Stomach (tissue), 4 donors: Measurements from ENCODE around the gene RBSN.

ENCODE experiments used
- EP300 ChIP-seq: sonication (generic); formaldehyde crosslinking; IDR thresholded peaks from one replicate; pipeline ENCODE4 v1.6.1; 2017; ENCODE audit warnings: antibody characterized with exemption
- POLR2A ChIP-seq, 4 donors: fragments of 450-650 bp; IDR thresholded peaks; one replicate each; pipeline ENCODE4 v1.6.1; 2016; ENCODE audit warnings: antibody characterized with exemption in 4 of 4, control low read depth in 2 of 4, mild to moderate bottlenecking in 1 of 4, moderate library complexity in 1 of 4
- TF ChIP-seq, protein P1 (sequence below), 7 experiments: fragments of 450-650 bp in 4 of 7; fragments of 200-600 bp in 3 of 7; sonication (generic) in 3 of 7; IDR thresholded peaks; one replicate each; pipeline ENCODE4 v1.5.1; 2016 to 2019; ENCODE audit warnings: antibody characterized with exemption in 7 of 7, control low read depth in 2 of 7, mild to moderate bottlenecking in 1 of 7

DNA sequence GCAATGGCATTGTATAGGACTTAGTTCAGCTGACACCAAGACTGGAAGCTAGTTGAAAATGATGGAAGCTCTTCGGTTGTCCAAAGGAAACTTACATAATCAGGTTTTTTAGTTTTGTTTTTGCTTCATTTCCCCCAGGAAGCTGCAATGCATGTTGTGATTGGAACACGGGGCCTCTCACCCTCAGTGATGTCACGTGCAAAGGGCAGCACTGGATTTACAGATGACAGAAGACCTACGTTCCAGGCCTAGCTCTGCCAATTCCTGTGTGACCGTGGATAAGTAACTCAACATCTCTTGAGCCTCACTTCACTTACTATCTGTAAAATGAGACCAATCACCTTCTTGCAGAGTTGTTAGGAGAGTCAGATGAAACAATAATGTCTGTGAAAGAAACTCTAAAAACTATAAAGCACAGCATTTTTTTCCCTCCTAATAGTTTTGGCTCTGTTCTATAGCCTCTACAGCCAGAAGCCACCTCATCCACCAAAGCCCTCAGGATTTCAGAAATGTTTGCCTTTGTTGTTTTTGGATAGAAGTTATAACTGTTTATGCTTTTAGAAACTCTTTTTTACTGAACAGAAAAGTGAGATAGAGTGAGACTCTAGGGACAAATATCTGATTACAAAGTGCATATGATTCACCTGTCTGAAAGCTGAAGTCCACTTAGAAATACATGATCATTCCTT lies 4.6 kb downstream of the RBSN start:
- TF ChIP-seq, protein P1, sequence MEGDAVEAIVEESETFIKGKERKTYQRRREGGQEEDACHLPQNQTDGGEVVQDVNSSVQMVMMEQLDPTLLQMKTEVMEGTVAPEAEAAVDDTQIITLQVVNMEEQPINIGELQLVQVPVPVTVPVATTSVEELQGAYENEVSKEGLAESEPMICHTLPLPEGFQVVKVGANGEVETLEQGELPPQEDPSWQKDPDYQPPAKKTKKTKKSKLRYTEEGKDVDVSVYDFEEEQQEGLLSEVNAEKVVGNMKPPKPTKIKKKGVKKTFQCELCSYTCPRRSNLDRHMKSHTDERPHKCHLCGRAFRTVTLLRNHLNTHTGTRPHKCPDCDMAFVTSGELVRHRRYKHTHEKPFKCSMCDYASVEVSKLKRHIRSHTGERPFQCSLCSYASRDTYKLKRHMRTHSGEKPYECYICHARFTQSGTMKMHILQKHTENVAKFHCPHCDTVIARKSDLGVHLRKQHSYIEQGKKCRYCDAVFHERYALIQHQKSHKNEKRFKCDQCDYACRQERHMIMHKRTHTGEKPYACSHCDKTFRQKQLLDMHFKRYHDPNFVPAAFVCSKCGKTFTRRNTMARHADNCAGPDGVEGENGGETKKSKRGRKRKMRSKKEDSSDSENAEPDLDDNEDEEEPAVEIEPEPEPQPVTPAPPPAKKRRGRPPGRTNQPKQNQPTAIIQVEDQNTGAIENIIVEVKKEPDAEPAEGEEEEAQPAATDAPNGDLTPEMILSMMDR (IDR thresholded peaks at IDR 0.05): no peak
- TF ChIP-seq POLR2A (IDR thresholded peaks at IDR 0.05): no peak
- no peak for TF ChIP-seq EP300
